Measurements from ENCODE around the gene KRTAP10-11.
A peak's percentile ranks its signal among the peaks of the same experiment; 100 is the strongest.

KRTAP10-11 gene

GRCh38 chr21:44618504-44618903 is 27.7 kb upstream of the KRTAP10-11 start:
- ATAC-seq, result peak; percentile 51; the same call in 1 of the 3 replicates
- TF ChIP-seq ISL1 (CRISPR knock-in tag; IDR thresholded peaks at IDR 0.05) (no peak), POU6F1 (CRISPR knock-in tag; IDR thresholded peaks at IDR 0.05; ENCODE audit: borderline replicate concordance, low read depth) (no peak), PPARA (CRISPR knock-in tag; IDR thresholded peaks at IDR 0.05; ENCODE audit: borderline replicate concordance) (no peak), PATZ1 (CRISPR knock-in tag; IDR thresholded peaks at IDR 0.05; ENCODE audit: borderline replicate concordance) (no peak), ZFP3 (CRISPR knock-in tag; IDR thresholded peaks at IDR 0.05) (no peak), CSDC2 (CRISPR knock-in tag; IDR thresholded peaks at IDR 0.05) (no peak)

GRCh38 chr21:44618909-44619308 is 27.3 kb upstream of the KRTAP10-11 start:
- no peak for ATAC-seq
- no peak for TF ChIP-seq CREB5 (CRISPR knock-in tag; IDR thresholded peaks at IDR 0.05; ENCODE audit: low read depth)
- no peak for TF ChIP-seq GLIS3 (CRISPR knock-in tag; IDR thresholded peaks at IDR 0.05)
- no peak for TF ChIP-seq ZNF565 (CRISPR knock-in tag; conservative IDR thresholded peaks at IDR 0.05; ENCODE audit: low read depth)
- no peak for TF ChIP-seq TOX (CRISPR knock-in tag; IDR thresholded peaks at IDR 0.05; ENCODE audit: borderline replicate concordance)
- no peak for TF ChIP-seq TSHZ2 (CRISPR knock-in tag; IDR thresholded peaks at IDR 0.05)
- TF ChIP-seq ZFP30 (CRISPR knock-in tag; IDR thresholded peaks at IDR 0.05), result no peak
- no peak for TF ChIP-seq ZNF70 (CRISPR knock-in tag; IDR thresholded peaks at IDR 0.05)
- TF ChIP-seq CSDC2 (CRISPR knock-in tag; IDR thresholded peaks at IDR 0.05), result no peak
- TF ChIP-seq PPARA (CRISPR knock-in tag; IDR thresholded peaks at IDR 0.05; ENCODE audit: borderline replicate concordance), result no peak
- no peak for TF ChIP-seq ARNTL (CRISPR knock-in tag; IDR thresholded peaks at IDR 0.05; ENCODE audit: borderline replicate concordance, low read depth)
- TF ChIP-seq PATZ1 (CRISPR knock-in tag; IDR thresholded peaks at IDR 0.05; ENCODE audit: borderline replicate concordance), result no peak
- no peak for TF ChIP-seq ZC3H10 (CRISPR knock-in tag; IDR thresholded peaks at IDR 0.05)
- no peak for TF ChIP-seq SNAI2 (CRISPR knock-in tag; IDR thresholded peaks at IDR 0.05)

GRCh38 chr21:44619886-44620285 is 26.3 kb upstream of the KRTAP10-11 start:
- ATAC-seq, result no peak
- no peak for TF ChIP-seq TCF4 (CRISPR knock-in tag; IDR thresholded peaks at IDR 0.05; ENCODE audit: borderline replicate concordance)
- TF ChIP-seq ZC3H10 (CRISPR knock-in tag; IDR thresholded peaks at IDR 0.05), result no peak
- TF ChIP-seq ZNF70 (CRISPR knock-in tag; IDR thresholded peaks at IDR 0.05), result no peak
- TF ChIP-seq TSHZ2 (CRISPR knock-in tag; IDR thresholded peaks at IDR 0.05), result no peak
- TF ChIP-seq ARNTL (CRISPR knock-in tag; IDR thresholded peaks at IDR 0.05; ENCODE audit: borderline replicate concordance, low read depth), result no peak
- TF ChIP-seq ISL1 (CRISPR knock-in tag; IDR thresholded peaks at IDR 0.05), result no peak
- no peak for TF ChIP-seq PPARA (CRISPR knock-in tag; IDR thresholded peaks at IDR 0.05; ENCODE audit: borderline replicate concordance)
- TF ChIP-seq CSDC2 (CRISPR knock-in tag; IDR thresholded peaks at IDR 0.05), result no peak
- no peak for TF ChIP-seq RARB (CRISPR knock-in tag; IDR thresholded peaks at IDR 0.05)
- no peak for TF ChIP-seq POU6F1 (CRISPR knock-in tag; IDR thresholded peaks at IDR 0.05; ENCODE audit: borderline replicate concordance, low read depth)
- TF ChIP-seq OSR1 (CRISPR knock-in tag; IDR thresholded peaks at IDR 0.05), result no peak
- no peak for TF ChIP-seq PATZ1 (CRISPR knock-in tag; IDR thresholded peaks at IDR 0.05; ENCODE audit: borderline replicate concordance)
- no peak for TF ChIP-seq BACH2 (CRISPR knock-in tag; IDR thresholded peaks at IDR 0.05; ENCODE audit: borderline replicate concordance)

Measured in SK-N-SH treated with all-trans-retinoic acid at 6 μM for 48 hours (cell line).